Stimulated activated CD4-positive, alpha-beta T cell treated with anti-CD3 and anti-CD28 coated beads, Interleukin-12 subunit alpha, Interleukin-12 subunit beta, amount 100 ng/mL, for 4 hours (primary cell): ENCODE measurements around the gene HSPA1B.
"Not testable (repeated sequence)": the region's sequence is repeated elsewhere in the genome, so short reads cannot be mapped to it uniquely, and the experiment has no call there.

ENCODE experiments used
- DNase-seq: peaks from one replicate; pipeline ENCODE4 v3.0.0-alpha.2; 2020

Gene HSPA1B

GRCh38 chr6:31829633-31830283 lies 2.2 kb downstream of the HSPA1B start:
- no peak for DNase-seq

GRCh38 chr6:31830886-31831335 lies 3.4 kb downstream of the HSPA1B start:
- DNase-seq = no peak

GRCh38 chr6:31831350-31832215 lies 4.0 kb downstream of the HSPA1B start:
- no peak for DNase-seq

- DNase-seq = peak; percentile 79
These were observed 7.1 kb downstream of the HSPA1B start for GRCh38 chr6:31834367-31835250.

DNA sequence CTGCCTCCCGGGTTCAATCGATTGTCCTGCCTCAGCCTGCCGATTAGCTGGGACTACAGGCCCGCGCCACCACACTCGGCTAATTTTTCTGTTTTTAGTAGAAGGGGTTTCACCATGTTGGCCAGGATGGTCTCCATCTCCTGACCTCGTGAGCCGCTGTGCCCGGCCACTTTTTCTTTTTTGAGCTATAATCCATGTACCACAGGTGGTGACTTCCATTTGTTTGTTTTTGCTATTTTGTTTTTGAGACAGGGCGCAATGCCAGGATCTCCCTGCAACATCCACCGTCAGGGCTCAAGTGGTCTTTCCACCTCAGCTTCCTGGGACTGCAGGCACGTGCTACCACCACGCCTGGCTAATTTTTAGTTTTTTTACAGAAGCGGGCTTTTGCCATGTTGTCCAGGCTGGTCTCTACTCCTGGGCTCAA lies 8.5 kb downstream of the HSPA1B start:
- no peak for DNase-seq

- no peak for DNase-seq
These were observed 9.2 kb downstream of the HSPA1B start for GRCh38 chr6:31836474-31837368.

- DNase-seq = no peak
These were observed 10.0 kb downstream of the HSPA1B start for GRCh38 chr6:31837369-31838113.

- not testable (repeated sequence) for DNase-seq
These were observed 10.6 kb downstream of the HSPA1B start for GRCh38 chr6:31838114-31838553.

DNA sequence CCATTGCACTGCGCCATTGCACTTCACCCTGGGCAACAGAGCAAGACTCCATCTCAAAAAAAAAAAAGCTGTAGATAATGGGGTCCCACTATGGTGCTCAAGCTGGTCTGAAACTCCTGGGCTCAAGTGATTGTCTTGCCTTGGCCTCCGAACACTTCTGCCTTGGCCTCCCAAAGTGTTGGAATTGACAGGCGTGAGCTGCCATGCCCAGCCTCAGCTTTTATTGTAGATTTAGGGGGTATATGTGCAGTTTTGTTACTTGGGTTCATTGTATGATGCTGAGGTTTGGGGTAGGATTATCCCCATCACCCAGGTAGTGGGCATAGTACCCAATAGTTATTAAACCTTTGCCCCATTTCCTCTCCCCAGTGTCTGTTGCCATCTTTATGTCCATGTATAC lies 11.4 kb downstream of the HSPA1B start:
- DNase-seq = no peak

DNA sequence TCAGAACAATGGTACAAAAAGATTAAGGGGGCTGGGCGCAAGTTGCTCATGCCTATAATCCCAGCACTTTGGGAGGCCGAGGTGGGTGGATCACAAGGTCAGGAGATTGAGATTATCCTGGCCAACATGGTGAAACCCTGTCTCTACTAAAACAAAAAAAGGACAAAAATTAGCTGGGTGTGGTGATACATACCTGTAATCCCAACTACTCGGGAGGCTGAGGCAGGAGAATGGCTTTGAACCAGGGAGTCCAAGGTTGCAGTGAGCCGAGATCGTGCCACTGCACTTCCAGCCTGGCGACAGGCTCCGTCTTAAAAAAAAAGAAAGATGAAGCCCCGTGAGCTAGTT lies 12.2 kb downstream of the HSPA1B start:
- DNase-seq = not testable (repeated sequence)

GRCh38 chr6:31842053-31842452 lies 14.5 kb downstream of the HSPA1B start:
- no peak for DNase-seq

GRCh38 chr6:31844507-31844906 lies 17.0 kb downstream of the HSPA1B start:
- no peak for DNase-seq

DNA sequence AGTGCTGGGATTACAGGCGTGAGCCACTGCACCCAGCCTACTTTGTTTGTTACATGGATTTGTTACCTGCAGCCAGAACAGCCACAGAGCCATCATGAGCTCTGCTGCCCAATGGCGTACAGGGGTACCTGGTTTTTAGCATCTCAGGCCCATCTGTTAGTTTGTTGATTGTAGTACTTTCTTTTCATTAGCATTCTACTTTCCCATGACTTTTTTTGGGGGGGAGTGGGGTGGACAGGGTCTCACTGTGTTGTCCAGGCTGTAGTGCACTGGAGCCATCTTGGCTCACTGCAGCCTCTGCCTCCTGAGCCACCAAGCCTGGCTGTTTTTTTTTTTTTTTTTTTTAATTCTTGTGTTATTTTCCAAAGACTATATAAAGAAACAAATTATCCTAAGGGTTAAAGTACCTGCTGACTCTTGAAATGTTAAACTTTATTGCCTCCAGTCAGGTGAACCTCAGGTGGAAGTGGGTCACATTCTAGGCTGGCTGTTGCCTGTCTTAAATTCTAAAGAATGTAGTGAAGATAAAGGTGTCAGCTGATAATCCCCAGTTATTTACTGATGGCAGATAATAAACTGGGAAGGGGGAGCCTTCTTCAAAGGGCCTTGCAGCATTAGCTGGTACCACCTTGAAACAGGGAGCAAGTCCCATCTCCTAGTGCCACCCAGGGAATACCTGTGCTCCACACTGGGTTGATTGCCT lies 19.9 kb downstream of the HSPA1B start:
- DNase-seq = no peak

- DNase-seq = no peak
These were observed 23.4 kb downstream of the HSPA1B start for GRCh38 chr6:31850765-31851484.

DNA sequence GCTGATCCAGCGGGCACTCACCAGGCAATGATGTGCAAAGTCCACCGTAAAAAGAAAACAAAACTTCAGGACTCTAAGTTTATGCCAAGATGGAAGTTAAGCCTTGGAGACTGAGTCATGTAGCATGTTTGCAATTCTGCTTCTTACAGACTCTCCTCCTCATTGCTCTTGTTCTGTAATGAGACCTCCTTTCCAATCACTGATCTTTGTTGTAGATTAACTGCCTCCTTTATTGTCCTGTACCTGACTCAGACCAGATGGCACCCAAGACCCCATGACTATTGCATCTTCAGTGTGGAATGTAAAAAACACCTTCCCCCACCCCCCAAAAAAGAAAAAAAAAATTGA lies 23.9 kb downstream of the HSPA1B start:
- DNase-seq = no peak

DNA sequence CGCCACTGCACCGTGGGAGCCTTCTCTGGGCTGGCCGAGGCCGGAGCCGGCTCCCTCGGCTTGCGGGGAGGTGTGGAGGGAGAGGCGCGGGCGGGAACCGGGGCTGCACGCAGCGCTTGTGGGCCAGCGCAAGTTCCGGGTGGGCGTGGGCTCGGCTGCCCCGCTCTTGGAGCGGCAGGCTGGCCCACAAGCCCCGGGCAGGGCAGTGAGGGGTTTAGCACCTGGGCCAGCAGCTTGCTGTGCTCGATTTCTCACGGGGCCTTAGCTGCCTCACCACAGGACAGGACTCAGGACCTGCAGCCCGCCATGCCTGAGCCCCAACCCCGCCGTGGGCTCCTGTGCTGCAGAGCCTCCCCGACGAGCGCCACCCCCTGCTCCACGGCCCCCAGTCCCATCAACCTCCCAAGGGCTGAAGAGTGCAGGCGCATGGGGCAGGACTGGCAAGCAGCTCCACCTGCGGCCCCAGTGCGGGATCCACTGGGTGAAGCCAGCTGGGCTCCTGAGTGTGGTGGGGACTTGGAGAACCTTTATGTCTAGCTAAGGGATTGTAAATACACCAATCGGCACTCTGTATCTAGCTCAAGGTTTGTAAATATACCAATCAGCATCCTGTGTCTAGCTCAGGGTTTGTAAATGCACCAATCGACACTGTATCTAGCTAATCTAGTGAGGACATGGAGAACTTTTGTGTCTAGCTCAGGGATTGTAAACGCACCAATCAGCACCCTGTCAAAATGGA lies 24.6 kb downstream of the HSPA1B start:
- DNase-seq = not testable (repeated sequence)

- DNase-seq = not testable (repeated sequence)
These were observed 30.2 kb downstream of the HSPA1B start for GRCh38 chr6:31857774-31858173.

DNA sequence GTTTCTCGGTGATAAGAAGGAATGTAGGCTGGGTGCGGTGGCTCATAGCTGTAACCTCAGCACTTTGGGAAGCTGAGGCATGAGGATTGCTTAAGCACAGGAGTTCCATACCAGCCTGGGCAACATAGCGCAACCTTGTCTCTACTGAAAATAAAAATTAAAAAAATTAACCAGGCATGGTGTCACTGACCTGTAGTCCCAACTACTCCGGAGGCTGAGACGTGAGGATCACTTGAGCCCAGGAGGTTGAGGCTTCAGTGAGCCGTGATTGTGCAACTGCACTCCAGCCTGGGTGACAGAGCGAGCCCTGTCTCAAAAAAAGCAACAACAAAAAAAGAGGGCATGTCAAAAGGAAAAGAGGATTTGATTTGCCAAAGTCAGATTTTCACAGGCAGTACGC lies 31.2 kb downstream of the HSPA1B start:
- DNase-seq = no peak

DNA sequence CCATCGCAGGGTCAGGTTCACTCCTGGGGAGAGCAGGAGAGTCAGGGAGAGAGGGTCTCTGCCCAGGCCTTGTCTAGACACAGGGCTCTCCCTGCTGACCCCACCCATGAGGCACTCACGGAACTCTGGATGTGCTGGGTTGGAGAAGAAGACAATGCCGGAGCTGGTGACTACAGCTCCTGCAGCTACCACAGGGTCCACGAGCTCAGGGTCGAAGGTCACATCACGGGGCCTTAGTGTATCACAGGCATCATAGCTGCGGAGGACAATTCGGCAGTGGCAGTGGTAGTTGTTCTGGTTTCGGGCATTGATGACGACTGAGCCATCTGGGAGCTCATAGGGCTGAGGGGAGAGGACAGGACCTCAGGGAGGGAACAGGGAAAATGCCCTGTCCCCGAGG lies 32.4 kb downstream of the HSPA1B start:
- DNase-seq = no peak
